ENCODE results near the gene SMYD3. TPM values are rescaled to one million over a fixed set of nuclear protein-coding genes. Genes with fewer than 3 reads are reported as not detected.

Gene SMYD3
- total RNA-seq, 2 donors from 2014 or later, result 8.8 to 19.0 TPM

DNA sequence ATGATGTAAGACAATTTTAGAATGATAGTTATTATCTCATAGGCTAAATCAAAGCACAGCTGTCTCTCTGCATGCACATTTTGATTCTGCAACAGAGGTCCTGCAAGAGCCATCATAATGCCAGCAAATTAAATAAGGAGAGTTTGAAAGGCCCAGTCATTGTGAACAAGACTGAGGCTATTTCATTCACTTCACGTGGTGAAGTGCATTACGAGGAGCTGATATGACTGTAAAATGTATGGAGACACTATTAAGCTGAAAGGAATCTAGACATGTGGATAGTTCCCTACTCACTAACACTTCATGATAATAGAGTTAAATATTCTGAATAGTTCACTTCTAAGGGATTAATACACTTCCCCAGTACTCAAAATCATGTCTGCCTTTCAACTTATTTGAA lies 299.0 kb downstream of the SMYD3 start:
- DNase-seq (ENCODE audit: low spot score) (no peak), ATAC-seq (ENCODE audit: insufficient number of reproducible peaks, low FRiP score, low read depth) (no peak)
- H3K9me3 ChIP-seq, result no peaks in the 10 kb centered on the region
- H3K36me3 ChIP-seq, result no peaks in the 10 kb centered on the region
- no peaks in the 10 kb centered on the region for H3K27me3 ChIP-seq (replicated peaks; ENCODE audit: insufficient read depth)
- TF ChIP-seq, protein P1, sequence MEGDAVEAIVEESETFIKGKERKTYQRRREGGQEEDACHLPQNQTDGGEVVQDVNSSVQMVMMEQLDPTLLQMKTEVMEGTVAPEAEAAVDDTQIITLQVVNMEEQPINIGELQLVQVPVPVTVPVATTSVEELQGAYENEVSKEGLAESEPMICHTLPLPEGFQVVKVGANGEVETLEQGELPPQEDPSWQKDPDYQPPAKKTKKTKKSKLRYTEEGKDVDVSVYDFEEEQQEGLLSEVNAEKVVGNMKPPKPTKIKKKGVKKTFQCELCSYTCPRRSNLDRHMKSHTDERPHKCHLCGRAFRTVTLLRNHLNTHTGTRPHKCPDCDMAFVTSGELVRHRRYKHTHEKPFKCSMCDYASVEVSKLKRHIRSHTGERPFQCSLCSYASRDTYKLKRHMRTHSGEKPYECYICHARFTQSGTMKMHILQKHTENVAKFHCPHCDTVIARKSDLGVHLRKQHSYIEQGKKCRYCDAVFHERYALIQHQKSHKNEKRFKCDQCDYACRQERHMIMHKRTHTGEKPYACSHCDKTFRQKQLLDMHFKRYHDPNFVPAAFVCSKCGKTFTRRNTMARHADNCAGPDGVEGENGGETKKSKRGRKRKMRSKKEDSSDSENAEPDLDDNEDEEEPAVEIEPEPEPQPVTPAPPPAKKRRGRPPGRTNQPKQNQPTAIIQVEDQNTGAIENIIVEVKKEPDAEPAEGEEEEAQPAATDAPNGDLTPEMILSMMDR (IDR thresholded peaks at IDR 0.05), result no peak
- H3K27ac ChIP-seq, result no peak overlapping the region
- no peak overlapping the region for H3K4me3 ChIP-seq
- no peaks in the 10 kb centered on the region for H3K4me1 ChIP-seq (ENCODE audit: control insufficient read depth in 1 of 2, low read depth in 2 of 2)

DNA sequence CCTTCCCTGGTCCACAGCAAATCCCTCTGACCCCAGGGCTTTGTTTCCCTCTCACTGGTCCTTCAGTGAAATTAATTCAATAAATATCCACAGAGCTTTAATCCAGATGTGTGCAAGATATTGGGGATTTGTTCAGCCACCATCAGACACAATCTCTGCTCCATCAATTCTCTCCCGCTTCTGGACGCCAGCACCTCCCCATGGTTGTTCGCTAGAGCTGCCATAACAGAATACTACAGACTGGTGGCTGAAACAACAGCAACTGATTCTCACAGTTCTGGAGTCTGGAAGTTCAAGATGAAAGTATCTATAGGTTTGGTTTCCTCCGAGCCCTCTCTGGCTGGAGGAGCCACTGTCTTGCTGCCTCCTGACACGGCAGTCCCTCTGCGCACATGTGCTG lies 303.9 kb downstream of the SMYD3 start:
- no peaks in the 10 kb centered on the region for H3K27me3 ChIP-seq (replicated peaks; ENCODE audit: insufficient read depth)
- TF ChIP-seq, protein P1 (IDR thresholded peaks at IDR 0.05), result no peak
- no peak for ATAC-seq (ENCODE audit: insufficient number of reproducible peaks, low FRiP score, low read depth)

DNA sequence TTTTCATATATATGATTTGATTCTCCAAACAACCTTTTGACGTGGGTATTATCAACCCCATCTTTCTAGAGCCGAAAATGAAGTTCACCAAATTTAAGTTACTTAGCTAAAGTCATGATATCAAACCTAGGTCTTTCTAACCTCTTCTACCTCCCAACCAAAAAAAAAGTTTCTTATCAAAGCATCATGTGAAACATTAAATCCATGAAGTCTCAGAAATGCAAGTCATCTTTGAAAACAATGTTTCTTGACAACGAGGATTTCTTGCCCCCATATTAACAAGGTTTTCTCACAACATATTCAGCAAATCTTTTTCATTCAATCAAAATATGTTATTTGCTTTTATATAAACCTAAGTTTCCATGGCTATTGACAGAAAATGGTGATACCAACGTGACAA lies 306.3 kb downstream of the SMYD3 start:
- no peak overlapping the region for H3K4me3 ChIP-seq
- H3K27me3 ChIP-seq (replicated peaks; ENCODE audit: insufficient read depth), result no peaks in the 10 kb centered on the region
- no peaks in the 10 kb centered on the region for H3K9me3 ChIP-seq
- ATAC-seq (ENCODE audit: insufficient number of reproducible peaks, low FRiP score, low read depth) (no peak), DNase-seq (ENCODE audit: low spot score) (no peak)
- peaks cover 6 to 18% of the 10 kb centered on the region in 2 donors for H3K4me1 ChIP-seq (ENCODE audit: control insufficient read depth in 1 of 2, low read depth in 2 of 2)
- no peak overlapping the region for H3K27ac ChIP-seq
- H3K36me3 ChIP-seq, result no peaks in the 10 kb centered on the region
- TF ChIP-seq, protein P1 (IDR thresholded peaks at IDR 0.05), result no peak

More for the DNA sequence above, 303.9 kb downstream of the SMYD3 start:
- H3K27ac ChIP-seq, result no peak overlapping the region
- no peaks in the 10 kb centered on the region for H3K36me3 ChIP-seq
- DNase-seq (ENCODE audit: low spot score), result no peak
- no peaks in the 10 kb centered on the region for H3K9me3 ChIP-seq
- peaks cover 0 to 6% of the 10 kb centered on the region in 2 donors for H3K4me1 ChIP-seq (ENCODE audit: control insufficient read depth in 1 of 2, low read depth in 2 of 2)
- no peak overlapping the region for H3K4me3 ChIP-seq

DNA sequence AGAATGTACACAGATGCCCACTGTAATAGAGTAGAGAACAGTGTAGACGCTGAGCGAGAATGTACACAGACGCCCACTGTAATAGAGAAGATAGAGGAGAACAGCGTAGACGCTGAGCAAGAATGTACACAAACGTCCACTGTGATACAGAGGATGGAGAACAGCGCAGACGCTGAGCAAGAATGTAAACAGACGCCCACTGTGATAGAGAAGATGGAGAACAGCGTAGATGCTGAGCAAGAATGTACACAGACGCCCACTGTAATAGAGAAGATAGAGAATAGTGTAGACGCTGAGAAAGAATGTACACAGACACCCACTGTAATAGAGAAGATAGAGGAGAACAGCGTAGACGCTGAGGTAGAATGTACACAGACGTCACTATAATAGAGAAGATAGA lies 306.9 kb downstream of the SMYD3 start:
- H3K27ac ChIP-seq, result no peak overlapping the region
- no peaks in the 10 kb centered on the region for H3K27me3 ChIP-seq (replicated peaks; ENCODE audit: insufficient read depth)
- H3K36me3 ChIP-seq, result no peaks in the 10 kb centered on the region
- DNase-seq (ENCODE audit: low spot score), result no peak
- ATAC-seq (ENCODE audit: insufficient number of reproducible peaks, low FRiP score, low read depth), result no peak
- peaks cover 6 to 18% of the 10 kb centered on the region in 2 donors for H3K4me1 ChIP-seq (ENCODE audit: control insufficient read depth in 1 of 2, low read depth in 2 of 2)
- H3K4me3 ChIP-seq, result no peak overlapping the region
- TF ChIP-seq, protein P1 (IDR thresholded peaks at IDR 0.05), result no peak
- no peaks in the 10 kb centered on the region for H3K9me3 ChIP-seq

DNA sequence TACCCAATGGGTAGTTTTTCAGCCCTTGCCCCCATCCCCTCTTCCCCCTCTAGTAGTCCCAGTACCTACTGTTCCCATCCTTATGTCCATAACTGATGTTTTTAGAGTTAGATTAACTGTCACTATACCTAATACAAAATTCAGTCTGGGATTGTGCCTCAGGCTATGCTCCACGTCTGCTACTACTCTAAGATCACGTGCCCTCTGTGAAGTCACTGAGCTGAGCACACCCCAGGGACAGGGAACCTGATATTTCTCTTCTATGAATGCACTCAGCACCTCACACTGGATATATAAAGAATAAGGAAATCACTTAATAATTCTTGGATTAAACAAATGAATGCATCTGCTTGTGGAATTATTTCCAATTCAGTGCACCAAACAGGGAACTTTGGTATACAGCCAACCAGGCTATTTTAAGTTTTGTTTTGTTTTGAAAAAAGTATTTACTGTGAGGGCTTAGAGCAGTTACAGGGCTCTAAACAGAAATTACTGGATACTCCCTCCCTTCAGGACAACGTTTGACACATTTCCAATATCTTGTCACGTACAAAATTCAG lies 307.9 kb downstream of the SMYD3 start:
- ATAC-seq (ENCODE audit: insufficient number of reproducible peaks, low FRiP score, low read depth), result no peak

More for the DNA sequence above, 307.9 kb downstream of the SMYD3 start:
- TF ChIP-seq, protein P1 (IDR thresholded peaks at IDR 0.05), result no peak
- no peak for DNase-seq (ENCODE audit: low spot score)
- Histone ChIP-seq H3K4me3 (no peak overlapping the region), H3K36me3 (no peaks in the 10 kb centered on the region), H3K9me3 (no peaks in the 10 kb centered on the region), H3K27ac (no peak overlapping the region), H3K27me3 (replicated peaks; ENCODE audit: insufficient read depth) (no peaks in the 10 kb centered on the region), H3K4me1 (ENCODE audit: control insufficient read depth in 1 of 2, low read depth in 2 of 2) (peaks cover 6 to 18% of the 10 kb centered on the region in 2 donors)
